Loucy (cell line): ENCODE data around the gene ZNF836.

Experiments used
- H2AFZ ChIP-seq: fragments of 200-600 bp; sonication (generic); 2 replicates; pipeline ENCODE4 v1.6.0; 2016; ENCODE audit warnings: antibody characterized with exemption, mild to moderate bottlenecking, low read length, moderate library complexity
- H3F3A ChIP-seq: fragments of 200-600 bp; 2 replicates; pipeline ENCODE4 v1.6.0; 2016; ENCODE audit warnings: antibody characterized with exemption, low read depth, mild to moderate bottlenecking
- H3K27me3 ChIP-seq: fragments of 200-600 bp; sonication (generic); 2 replicates; pipeline ENCODE4 v1.6.1; 2014; ENCODE audit warnings: low read length, mild to moderate bottlenecking; ENCODE audit not compliant: insufficient read depth, poor library complexity, severe bottlenecking
- H3K36me3 ChIP-seq: fragments of 200-600 bp; sonication (generic); 2 replicates; pipeline ENCODE4 v1.6.1; 2016; ENCODE audit warnings: low read length; ENCODE audit not compliant: insufficient read depth
- H3K4me1 ChIP-seq: fragments of 200-600 bp; sonication (generic); 2 replicates; pipeline ENCODE4 v1.5.1; 2014; ENCODE audit warnings: low read length, mild to moderate bottlenecking; ENCODE audit not compliant: insufficient read depth, poor library complexity, severe bottlenecking
- H3K4me2 ChIP-seq: fragments of 200-600 bp; sonication (generic); 2 replicates; pipeline ENCODE4 v1.6.0; 2014; ENCODE audit warnings: antibody characterized with exemption, low read length, low read depth, mild to moderate bottlenecking; ENCODE audit not compliant: poor library complexity, severe bottlenecking
- H3K4me3 ChIP-seq: fragments of 200-600 bp; sonication (generic); 2 replicates; pipeline ENCODE4 v1.5.1; 2014; ENCODE audit warnings: low read length, mild to moderate bottlenecking, mixed read lengths; ENCODE audit not compliant: poor library complexity, severe bottlenecking
- H3K79me2 ChIP-seq: fragments of 200-600 bp; sonication (generic); 2 replicates; pipeline ENCODE4 v1.6.1; 2014; ENCODE audit warnings: low read length; ENCODE audit not compliant: insufficient read depth
- H3K9ac ChIP-seq: fragments of 200-600 bp; sonication (generic); 2 replicates; pipeline ENCODE4 v1.6.0; 2014; ENCODE audit warnings: mild to moderate bottlenecking, low read depth, low read length, moderate library complexity; ENCODE audit not compliant: poor library complexity, severe bottlenecking
- H3K9me2 ChIP-seq: fragments of 200-600 bp; sonication (generic); replicated peaks from 2 replicates; pipeline ENCODE4 v1.6.1; 2016; ENCODE audit warnings: low read depth, low read length, mixed read lengths
- H3K9me3 ChIP-seq: fragments of 200-600 bp; sonication (generic); 2 replicates; pipeline ENCODE4 v1.6.1; 2014; ENCODE audit warnings: mild to moderate bottlenecking, antibody characterized with exemption, low read length, low read depth; ENCODE audit not compliant: insufficient read depth
- H4K20me1 ChIP-seq: fragments of 200-600 bp; sonication (generic); 2 replicates; pipeline ENCODE4 v1.6.0; 2014; ENCODE audit warnings: antibody characterized with exemption, low read length, mild to moderate bottlenecking; ENCODE audit not compliant: insufficient read depth, poor library complexity, severe bottlenecking
- EZH2phosphoT487 ChIP-seq: fragments of 200-600 bp; IDR thresholded peaks from 2 replicates; pipeline ENCODE4 v1.6.1; 2018; ENCODE audit warnings: antibody characterized with exemption, mild to moderate bottlenecking, moderate library complexity, borderline replicate concordance
- TF ChIP-seq, protein P1 (sequence below): fragments of 200-600 bp; sonication (generic); conservative IDR thresholded peaks from 2 replicates; pipeline ENCODE4 v1.5.1; 2014; ENCODE audit warnings: mild to moderate bottlenecking, antibody characterized with exemption, low read length

Gene ZNF836

DNA sequence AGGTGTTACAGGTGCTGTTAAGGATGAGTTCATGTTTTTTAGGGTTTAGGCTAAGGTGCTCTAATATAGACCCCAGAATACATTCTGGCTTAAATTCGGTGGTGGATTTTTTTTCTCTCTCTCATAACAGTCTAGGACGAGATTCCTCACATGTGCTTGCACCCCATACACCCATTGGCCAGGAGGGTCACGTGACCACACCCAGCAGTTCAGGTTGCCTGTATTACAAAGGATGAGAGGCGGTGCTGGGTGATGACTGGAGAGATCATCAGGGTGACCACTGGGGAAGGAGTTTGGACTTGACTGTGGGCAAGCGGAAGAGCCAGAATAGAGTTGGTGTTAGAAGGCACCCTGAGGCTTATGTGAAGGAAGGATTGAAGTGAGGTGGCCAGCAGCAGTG lies 46.2 kb upstream of the ZNF836 start:
- no peaks in the 10 kb centered on the region for H3K79me2 ChIP-seq
- H3K27me3 ChIP-seq, result no peaks in the 10 kb centered on the region
- no peaks in the 10 kb centered on the region for H3K9me2 ChIP-seq
- peaks cover 97% of the 10 kb centered on the region; the same call in 1 of the 2 replicates for H3K36me3 ChIP-seq
- H3K4me2 ChIP-seq, result no peak overlapping the region
- no peaks in the 10 kb centered on the region for H4K20me1 ChIP-seq
- H3K4me3 ChIP-seq, result no peak overlapping the region
- H3K9ac ChIP-seq, result no peak overlapping the region
- H3K9me3 ChIP-seq, result no peaks in the 10 kb centered on the region
- no peaks in the 10 kb centered on the region for H3F3A ChIP-seq
- TF ChIP-seq EZH2phosphoT487, result no peak
- TF ChIP-seq, protein P1, sequence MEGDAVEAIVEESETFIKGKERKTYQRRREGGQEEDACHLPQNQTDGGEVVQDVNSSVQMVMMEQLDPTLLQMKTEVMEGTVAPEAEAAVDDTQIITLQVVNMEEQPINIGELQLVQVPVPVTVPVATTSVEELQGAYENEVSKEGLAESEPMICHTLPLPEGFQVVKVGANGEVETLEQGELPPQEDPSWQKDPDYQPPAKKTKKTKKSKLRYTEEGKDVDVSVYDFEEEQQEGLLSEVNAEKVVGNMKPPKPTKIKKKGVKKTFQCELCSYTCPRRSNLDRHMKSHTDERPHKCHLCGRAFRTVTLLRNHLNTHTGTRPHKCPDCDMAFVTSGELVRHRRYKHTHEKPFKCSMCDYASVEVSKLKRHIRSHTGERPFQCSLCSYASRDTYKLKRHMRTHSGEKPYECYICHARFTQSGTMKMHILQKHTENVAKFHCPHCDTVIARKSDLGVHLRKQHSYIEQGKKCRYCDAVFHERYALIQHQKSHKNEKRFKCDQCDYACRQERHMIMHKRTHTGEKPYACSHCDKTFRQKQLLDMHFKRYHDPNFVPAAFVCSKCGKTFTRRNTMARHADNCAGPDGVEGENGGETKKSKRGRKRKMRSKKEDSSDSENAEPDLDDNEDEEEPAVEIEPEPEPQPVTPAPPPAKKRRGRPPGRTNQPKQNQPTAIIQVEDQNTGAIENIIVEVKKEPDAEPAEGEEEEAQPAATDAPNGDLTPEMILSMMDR, result no peak
- H3K4me1 ChIP-seq, result no peaks in the 10 kb centered on the region
- no peak overlapping the region for H2AFZ ChIP-seq

GRCh38 chr19:52216401-52216800 lies 45.0 kb upstream of the ZNF836 start:
- Histone ChIP-seq H3K4me2 (no peak overlapping the region), H3K4me3 (no peak overlapping the region), H3K9me2 (no peaks in the 10 kb centered on the region), H3K4me1 (no peaks in the 10 kb centered on the region), H4K20me1 (no peaks in the 10 kb centered on the region), H3K79me2 (no peaks in the 10 kb centered on the region), H2AFZ (no peak overlapping the region), H3K9me3 (no peaks in the 10 kb centered on the region), H3K27me3 (no peaks in the 10 kb centered on the region), H3K9ac (no peak overlapping the region), H3F3A (no peaks in the 10 kb centered on the region), H3K36me3 (peaks cover 97% of the 10 kb centered on the region)
- TF ChIP-seq, protein P1, result no peak
- no peak for TF ChIP-seq EZH2phosphoT487

DNA sequence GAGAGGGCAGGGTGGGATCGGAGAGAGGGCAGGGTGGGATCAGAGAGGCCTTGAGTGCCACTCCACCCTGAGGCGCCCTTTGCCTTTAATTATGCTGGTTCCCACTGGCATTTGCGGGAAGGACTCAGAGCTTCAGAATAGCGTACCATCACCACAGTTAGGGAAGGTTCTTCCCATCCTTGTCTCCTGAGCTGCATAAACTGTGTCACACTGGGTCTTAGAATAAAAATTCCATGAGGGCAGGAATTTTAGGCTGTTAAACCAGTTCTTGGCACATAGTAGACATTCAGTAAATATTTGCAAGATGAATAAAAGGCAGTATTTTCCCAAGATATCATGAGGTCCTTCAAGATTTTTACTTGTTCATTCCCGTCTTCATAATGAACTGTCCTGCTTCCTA lies 42.8 kb upstream of the ZNF836 start:
- H4K20me1 ChIP-seq, result peaks cover 7% of the 10 kb centered on the region
- 0 out of 2 replicates have a peak, but pooled peaks cover 5% of the 10 kb centered on the region for H3K79me2 ChIP-seq
- no peak overlapping the region for H3K9ac ChIP-seq
- H3K36me3 ChIP-seq, result peaks cover 94% of the 10 kb centered on the region
- H3K4me3 ChIP-seq, result no peak overlapping the region
- no peaks in the 10 kb centered on the region for H3K9me2 ChIP-seq
- H3K9me3 ChIP-seq, result no peaks in the 10 kb centered on the region
- H2AFZ ChIP-seq, result no peak overlapping the region
- H3K27me3 ChIP-seq, result no peaks in the 10 kb centered on the region
- H3F3A ChIP-seq, result no peaks in the 10 kb centered on the region
- no peak overlapping the region for H3K4me2 ChIP-seq
- no peaks in the 10 kb centered on the region for H3K4me1 ChIP-seq
- TF ChIP-seq, protein P1, result no peak
- TF ChIP-seq EZH2phosphoT487, result no peak
